MM.1S (cell line): ENCODE results near the gene UGCG.
"Not testable (repeated sequence)": the region's sequence is repeated elsewhere in the genome, so short reads cannot be mapped to it uniquely, and the experiment has no call there.

ENCODE experiments used
- DNase-seq: peaks from one replicate; pipeline ENCODE4 v3.0.0-alpha.2; 2015
- H2AFZ ChIP-seq: fragments of 300-600 bp; sonication (generic); 2 replicates; pipeline ENCODE4 v1.6.0; 2016; ENCODE audit warnings: antibody characterized with exemption, low read length
- H3F3A ChIP-seq: fragments of 300-600 bp; sonication (generic); 2 replicates; pipeline ENCODE4 v1.6.1; 2016; ENCODE audit warnings: mild to moderate bottlenecking, antibody characterized with exemption, low read length, moderate library complexity, mixed read lengths; ENCODE audit not compliant: insufficient read depth
- H3K27ac ChIP-seq: fragments of 300-600 bp; sonication (generic); 2 replicates; pipeline ENCODE4 v1.5.1; 2016; ENCODE audit warnings: mild to moderate bottlenecking, low read length
- H3K27me3 ChIP-seq: fragments of 300-600 bp; sonication (generic); replicated peaks from 2 replicates; pipeline ENCODE4 v1.6.0; 2016; ENCODE audit warnings: low read length; ENCODE audit not compliant: insufficient read depth
- H3K36me3 ChIP-seq: fragments of 300-600 bp; sonication (generic); replicated peaks from 2 replicates; pipeline ENCODE4 v1.6.1; 2016; ENCODE audit warnings: mild to moderate bottlenecking, low read length, mixed read lengths; ENCODE audit not compliant: insufficient read depth
- H3K4me1 ChIP-seq: fragments of 300-600 bp; sonication (generic); 2 replicates; pipeline ENCODE4 v1.6.1; 2016; ENCODE audit warnings: low read length, mixed read lengths
- H3K4me2 ChIP-seq: fragments of 300-600 bp; sonication (generic); 2 replicates; pipeline ENCODE4 v1.6.0; 2016; ENCODE audit warnings: low read depth, low read length
- H3K4me3 ChIP-seq: fragments of 300-600 bp; sonication (generic); 2 replicates; pipeline ENCODE4 v1.5.1; 2016; ENCODE audit warnings: low read length, mixed read lengths
- H3K79me2 ChIP-seq: fragments of 300-600 bp; sonication (generic); 2 replicates; pipeline ENCODE4 v1.6.1; 2016; ENCODE audit warnings: mixed run types, low read length, mixed read lengths
- H3K9ac ChIP-seq: fragments of 300-600 bp; sonication (generic); 2 replicates; pipeline ENCODE4 v1.6.1; 2016; ENCODE audit warnings: low read length, mixed read lengths
- H3K9me2 ChIP-seq: fragments of 300-600 bp; sonication (generic); replicated peaks from 2 replicates; pipeline ENCODE4 v1.6.1; 2016; ENCODE audit warnings: mild to moderate bottlenecking, low read length, mixed read lengths; ENCODE audit not compliant: insufficient read depth
- H3K9me3 ChIP-seq: fragments of 300-600 bp; sonication (generic); replicated peaks from 2 replicates; pipeline ENCODE4 v1.6.1; 2016; ENCODE audit warnings: mild to moderate bottlenecking, low read length, mixed read lengths; ENCODE audit not compliant: insufficient read depth
- H4K20me1 ChIP-seq: fragments of 300-600 bp; sonication (generic); 2 replicates; pipeline ENCODE4 v1.6.1; 2016; ENCODE audit warnings: mild to moderate bottlenecking, low read length, moderate library complexity, mixed read lengths; ENCODE audit not compliant: insufficient read depth
- EZH2 ChIP-seq: fragments of 300-600 bp; sonication (generic); optimal IDR thresholded peaks from 2 replicates; pipeline ENCODE3; 2017; ENCODE audit warnings: low read depth, mild to moderate bottlenecking, antibody characterized with exemption, low read length, mixed read lengths
- EZH2phosphoT487 ChIP-seq: fragments of 300-600 bp; sonication (generic); IDR thresholded peaks from 2 replicates; pipeline ENCODE4 v1.6.1; 2018; ENCODE audit warnings: antibody characterized with exemption, low read length
- TF ChIP-seq, protein P1 (sequence below): fragments of 300-600 bp; sonication (generic); IDR thresholded peaks from 2 replicates; pipeline ENCODE4 v1.5.1; 2016; ENCODE audit warnings: antibody characterized with exemption, low read length, mixed read lengths

Gene UGCG

GRCh38 chr9:111886983-111887718 is 9.5 kb upstream of the UGCG start:
- Histone ChIP-seq H4K20me1 (no peaks in the 10 kb centered on the region), H3K9ac (no peak overlapping the region), H3K27me3 (no peaks in the 10 kb centered on the region), H2AFZ (no peak overlapping the region), H3K9me2 (no peaks in the 10 kb centered on the region), H3K79me2 (no peaks in the 10 kb centered on the region), H3K27ac (no peak overlapping the region), H3K4me3 (no peak overlapping the region), H3K9me3 (no peaks in the 10 kb centered on the region), H3K36me3 (no peaks in the 10 kb centered on the region), H3K4me2 (no peak overlapping the region), H3F3A (no peaks in the 10 kb centered on the region), H3K4me1 (0 out of 2 replicates have a peak, but pooled peaks cover 3% of the 10 kb centered on the region)
- TF ChIP-seq, protein P1, sequence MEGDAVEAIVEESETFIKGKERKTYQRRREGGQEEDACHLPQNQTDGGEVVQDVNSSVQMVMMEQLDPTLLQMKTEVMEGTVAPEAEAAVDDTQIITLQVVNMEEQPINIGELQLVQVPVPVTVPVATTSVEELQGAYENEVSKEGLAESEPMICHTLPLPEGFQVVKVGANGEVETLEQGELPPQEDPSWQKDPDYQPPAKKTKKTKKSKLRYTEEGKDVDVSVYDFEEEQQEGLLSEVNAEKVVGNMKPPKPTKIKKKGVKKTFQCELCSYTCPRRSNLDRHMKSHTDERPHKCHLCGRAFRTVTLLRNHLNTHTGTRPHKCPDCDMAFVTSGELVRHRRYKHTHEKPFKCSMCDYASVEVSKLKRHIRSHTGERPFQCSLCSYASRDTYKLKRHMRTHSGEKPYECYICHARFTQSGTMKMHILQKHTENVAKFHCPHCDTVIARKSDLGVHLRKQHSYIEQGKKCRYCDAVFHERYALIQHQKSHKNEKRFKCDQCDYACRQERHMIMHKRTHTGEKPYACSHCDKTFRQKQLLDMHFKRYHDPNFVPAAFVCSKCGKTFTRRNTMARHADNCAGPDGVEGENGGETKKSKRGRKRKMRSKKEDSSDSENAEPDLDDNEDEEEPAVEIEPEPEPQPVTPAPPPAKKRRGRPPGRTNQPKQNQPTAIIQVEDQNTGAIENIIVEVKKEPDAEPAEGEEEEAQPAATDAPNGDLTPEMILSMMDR, result no peak
- TF ChIP-seq EZH2 (no peak), EZH2phosphoT487 (no peak)
- no peak for DNase-seq

DNA sequence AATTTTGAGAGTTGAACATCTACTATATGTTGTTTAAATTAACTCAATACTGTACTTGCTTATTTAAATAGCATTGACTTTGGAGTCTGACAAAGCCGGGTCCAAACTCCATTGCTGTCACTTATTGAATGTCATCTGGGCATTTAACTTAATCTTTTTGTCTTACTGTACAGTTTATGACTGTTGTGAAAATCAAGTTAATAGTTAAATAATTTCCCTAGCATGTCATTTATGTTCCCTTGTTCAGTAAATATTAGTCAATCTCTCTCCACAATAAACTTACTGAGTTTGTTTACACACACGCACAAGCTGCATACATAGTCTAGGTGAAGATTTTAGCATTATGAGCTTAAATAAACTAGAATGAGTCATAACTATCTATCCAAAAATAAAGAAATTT is 6.3 kb upstream of the UGCG start:
- Histone ChIP-seq H3K4me2 (no peak overlapping the region), H3K4me1 (0 out of 2 replicates have a peak, but pooled peaks cover 3% of the 10 kb centered on the region), H3K79me2 (no peaks in the 10 kb centered on the region), H3K9me2 (no peaks in the 10 kb centered on the region), H3K36me3 (no peaks in the 10 kb centered on the region), H3K4me3 (no peak overlapping the region), H3K27ac (no peak overlapping the region), H3K27me3 (no peaks in the 10 kb centered on the region), H2AFZ (no peak overlapping the region), H3F3A (no peaks in the 10 kb centered on the region), H4K20me1 (no peaks in the 10 kb centered on the region), H3K9me3 (no peaks in the 10 kb centered on the region), H3K9ac (no peak overlapping the region)
- TF ChIP-seq, protein P1, result no peak
- no peak for TF ChIP-seq EZH2phosphoT487
- TF ChIP-seq EZH2, result no peak
- no peak for DNase-seq

- H3K4me2 ChIP-seq, result not testable (repeated sequence)
Observed at GRCh38 chr9:111890867-111891266, 5.7 kb upstream of the UGCG start.

DNA sequence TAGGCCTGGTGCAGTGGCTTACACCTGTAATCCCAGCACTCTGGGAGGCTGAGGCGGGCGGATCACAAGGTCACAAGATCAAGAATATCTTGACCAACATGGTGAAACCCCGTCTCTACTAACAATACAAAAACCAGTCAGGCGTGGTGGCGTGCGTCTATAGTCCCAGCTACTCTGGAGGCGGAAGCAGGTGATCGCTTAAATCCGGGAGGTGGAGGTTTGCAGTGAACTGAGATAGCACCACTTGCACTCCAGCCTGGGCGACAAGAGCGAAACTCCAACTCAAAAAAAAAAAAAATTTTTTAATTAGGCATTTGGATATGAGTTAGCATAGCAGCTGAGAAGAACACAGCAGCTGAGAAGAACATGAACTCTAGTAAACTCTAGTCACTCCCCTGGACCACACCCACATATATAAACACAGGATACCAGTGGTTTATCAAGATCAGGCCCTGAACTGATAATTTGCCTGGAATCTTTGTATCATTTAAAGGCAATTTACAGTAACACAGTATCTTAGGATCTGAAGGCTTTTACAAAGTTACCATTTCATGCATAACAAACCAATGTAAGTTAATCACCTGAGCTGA is 4.6 kb upstream of the UGCG start:
- H3K9me3 ChIP-seq, result no peaks in the 10 kb centered on the region
- 0 out of 2 replicates have a peak, but pooled peaks cover 6% of the 10 kb centered on the region for H3K4me1 ChIP-seq
- DNase-seq, result no peak
- no peak overlapping the region for H2AFZ ChIP-seq
- no peaks in the 10 kb centered on the region for H3K9me2 ChIP-seq
- peaks cover 1% of the 10 kb centered on the region for H3K79me2 ChIP-seq
- H3K4me2 ChIP-seq, result no peak overlapping the region
- H3K27ac ChIP-seq, result no peak overlapping the region
- TF ChIP-seq, protein P1, result no peak
- TF ChIP-seq EZH2 (no peak), EZH2phosphoT487 (no peak)
- H4K20me1 ChIP-seq, result no peaks in the 10 kb centered on the region
- H3F3A ChIP-seq, result no peaks in the 10 kb centered on the region; the same call in 1 of the 2 replicates
- no peak overlapping the region for H3K9ac ChIP-seq
- no peak overlapping the region for H3K4me3 ChIP-seq
- H3K36me3 ChIP-seq, result no peaks in the 10 kb centered on the region
- no peaks in the 10 kb centered on the region for H3K27me3 ChIP-seq

More at GRCh38 chr9:111890867-111891266, 5.7 kb upstream of the UGCG start:
- H3K9me2 ChIP-seq, H4K20me1 ChIP-seq, H3K79me2 ChIP-seq, H3K27me3 ChIP-seq, DNase-seq, H2AFZ ChIP-seq, H3F3A ChIP-seq, H3K4me1 ChIP-seq, H3K9ac ChIP-seq, H3K4me3 ChIP-seq, H3K27ac ChIP-seq, H3K9me3 ChIP-seq, H3K36me3 ChIP-seq: not testable (repeated sequence)
